Measurements from ENCODE around the gene PTPRC.

Gene PTPRC

DNA sequence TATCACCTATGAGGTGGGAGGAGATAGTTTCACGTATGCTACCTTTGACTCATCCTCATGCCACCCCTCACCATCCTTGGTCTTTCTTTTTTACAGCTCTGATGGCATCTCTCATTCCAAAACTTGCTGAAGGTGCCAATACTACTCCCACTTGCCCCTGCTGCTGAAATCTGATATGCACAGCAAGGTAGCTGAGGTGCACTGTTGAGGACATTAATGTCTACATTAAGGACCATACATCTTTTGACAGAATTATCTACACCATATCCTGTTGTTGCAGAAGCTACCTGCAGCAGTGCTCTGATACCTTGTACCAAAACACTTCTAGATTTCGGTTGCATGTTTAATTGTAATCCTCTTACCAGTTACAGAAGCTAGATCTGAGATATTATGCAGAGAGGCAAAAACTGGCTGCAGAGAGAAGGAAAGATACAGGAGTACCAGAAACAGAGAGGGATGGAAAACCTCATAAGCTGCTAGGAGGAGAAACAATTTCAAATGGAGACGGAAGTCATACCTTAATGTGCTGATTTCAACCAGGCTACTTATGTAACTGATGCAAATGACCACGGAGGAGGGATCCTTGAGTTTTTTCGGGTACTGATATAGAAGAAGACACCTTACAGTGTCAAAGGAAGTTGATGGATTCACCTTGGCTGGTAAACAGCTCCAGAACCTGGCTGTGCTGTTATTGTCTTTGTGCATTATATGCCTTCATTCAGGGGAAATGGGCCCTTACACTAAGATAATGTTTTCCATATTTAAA is 19.3 kb upstream of the PTPRC start:
- no peak for DNase-seq

DNA sequence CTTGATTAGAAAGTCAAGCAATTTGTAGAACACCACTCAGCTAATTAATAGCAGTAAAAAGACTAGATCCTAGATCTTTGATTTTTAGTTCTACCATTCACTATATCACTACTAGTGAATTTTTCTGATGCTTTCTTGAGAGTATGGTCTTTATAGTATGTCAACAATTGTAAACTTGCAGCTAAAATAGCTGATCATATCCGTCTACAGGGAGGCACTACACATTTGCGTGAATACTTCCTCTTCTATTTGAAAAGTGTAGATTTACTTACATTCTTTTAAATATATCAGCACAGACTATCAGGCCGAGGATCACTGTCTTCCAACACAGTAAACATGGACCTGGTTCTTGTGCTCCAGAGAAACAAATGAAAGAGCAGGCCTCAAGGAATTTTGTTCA is 18.6 kb upstream of the PTPRC start:
- no peak for DNase-seq
- in situ Hi-C loops (cut with HindIII; ENCODE audit: low pct_ligation_motif_present, low pct_unique_long_range_greater_than_20kb, low sequenced_read_pairs) = no loop called here

More for the DNA sequence above, 19.3 kb upstream of the PTPRC start:
- in situ Hi-C loops (cut with HindIII; ENCODE audit: low pct_ligation_motif_present, low pct_unique_long_range_greater_than_20kb, low sequenced_read_pairs) = no loop called here

DNA sequence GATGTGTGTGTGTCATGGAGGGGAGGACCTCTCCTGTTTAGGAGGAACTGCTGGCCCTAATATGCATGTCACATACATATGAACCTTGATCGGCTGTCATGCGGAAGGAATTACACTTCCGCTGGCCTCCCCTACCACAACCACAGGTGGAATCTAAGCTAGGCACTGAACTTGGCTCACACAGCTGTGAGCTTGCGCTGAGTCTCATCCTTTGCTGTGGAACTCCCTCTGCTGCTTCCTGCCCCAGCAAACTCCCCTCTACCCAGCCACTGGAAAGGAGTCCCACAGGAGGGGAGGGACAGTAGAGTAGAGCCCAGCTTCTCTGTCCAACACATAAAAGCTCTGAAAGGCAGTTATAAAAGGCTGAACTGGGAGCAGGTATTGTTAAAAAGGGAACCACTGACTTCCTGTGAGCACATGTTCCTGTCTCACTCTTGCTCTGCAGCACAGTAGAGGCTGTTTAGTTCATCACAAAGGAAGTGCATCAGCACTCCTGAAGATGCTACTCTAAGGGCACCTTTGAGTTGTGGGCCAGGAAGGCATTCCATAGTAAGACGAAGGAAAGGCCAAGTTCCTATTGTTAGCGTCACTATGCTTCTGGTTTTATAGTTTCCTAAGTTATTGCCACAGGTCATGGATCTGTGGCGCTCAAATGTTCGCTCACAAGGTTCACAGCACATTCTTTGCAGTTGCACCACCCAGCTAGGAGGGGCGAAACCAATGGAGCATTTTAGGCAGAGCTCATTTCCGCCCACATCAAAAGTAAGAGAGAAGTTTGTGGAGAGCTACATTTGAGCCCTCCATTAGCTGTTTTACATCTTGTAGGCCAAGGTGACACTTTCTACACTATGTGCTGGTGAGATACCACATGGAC is 17.7 kb upstream of the PTPRC start:
- DNase-seq = no peak
- in situ Hi-C loops (cut with HindIII; ENCODE audit: low pct_ligation_motif_present, low pct_unique_long_range_greater_than_20kb, low sequenced_read_pairs) = no loop called here

DNA sequence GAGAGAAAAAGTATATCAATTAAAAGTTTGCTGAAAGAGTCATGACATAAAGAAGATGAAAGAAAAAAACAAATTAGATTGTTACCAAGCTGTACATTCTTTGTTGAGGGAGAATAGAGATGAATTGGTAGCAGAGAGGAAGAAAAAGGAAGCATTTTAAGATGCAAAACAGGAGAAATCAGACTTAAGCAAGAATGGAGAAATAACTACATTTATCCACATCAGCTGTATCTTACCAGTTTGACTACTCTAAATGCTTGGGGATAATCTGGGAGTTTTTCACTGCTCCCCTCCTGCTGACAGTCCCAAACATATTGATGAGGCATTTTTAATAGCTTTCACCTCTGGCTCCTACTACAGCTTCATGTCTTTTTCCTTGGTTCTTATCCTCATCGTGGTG is 16.8 kb upstream of the PTPRC start:
- in situ Hi-C loops (cut with HindIII; ENCODE audit: low pct_ligation_motif_present, low pct_unique_long_range_greater_than_20kb, low sequenced_read_pairs) = no loop called here
- no peak for DNase-seq

DNA sequence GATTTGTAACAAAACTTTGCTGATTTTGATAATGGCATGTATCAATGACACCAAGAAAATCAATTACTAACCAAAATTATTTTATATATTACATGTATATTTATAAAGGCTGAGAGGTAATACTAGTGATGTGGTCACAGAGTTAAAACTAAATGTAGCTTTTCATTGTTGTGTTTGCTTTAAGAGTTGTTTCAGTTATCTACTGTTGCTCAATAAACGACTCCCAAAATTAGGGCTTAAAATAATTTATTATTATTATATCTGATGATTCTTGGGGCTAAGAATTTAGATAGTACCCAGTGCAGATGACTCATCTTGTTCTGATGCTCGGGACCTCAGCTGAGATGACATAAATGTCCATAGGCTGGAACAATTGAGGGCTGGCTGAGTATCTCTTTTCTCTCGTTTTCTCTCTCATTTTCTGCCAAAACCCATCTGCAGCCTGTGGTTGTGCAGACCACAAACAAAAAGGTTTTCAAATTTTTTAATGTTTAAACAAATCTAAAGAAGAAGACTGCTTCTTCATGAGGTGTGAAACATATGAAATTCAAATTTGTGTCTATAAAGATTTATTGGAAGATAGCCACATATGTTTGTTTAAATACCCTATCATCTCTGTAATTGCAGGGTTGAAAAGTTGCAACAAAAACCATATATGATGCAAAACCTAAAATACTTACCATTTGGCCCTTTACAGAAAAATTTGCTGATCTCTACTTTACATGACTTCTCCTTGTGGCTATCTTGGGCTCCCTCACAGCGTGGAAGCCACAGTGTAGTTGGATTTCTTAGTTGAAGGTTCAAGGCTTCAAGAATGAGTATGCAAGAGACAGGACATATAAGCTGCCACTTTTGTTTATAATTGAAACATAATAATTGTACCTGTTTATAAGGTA is 14.8 kb upstream of the PTPRC start:
- no peak for DNase-seq
- in situ Hi-C loops (cut with HindIII; ENCODE audit: low pct_ligation_motif_present, low pct_unique_long_range_greater_than_20kb, low sequenced_read_pairs) = no loop called here

DNA sequence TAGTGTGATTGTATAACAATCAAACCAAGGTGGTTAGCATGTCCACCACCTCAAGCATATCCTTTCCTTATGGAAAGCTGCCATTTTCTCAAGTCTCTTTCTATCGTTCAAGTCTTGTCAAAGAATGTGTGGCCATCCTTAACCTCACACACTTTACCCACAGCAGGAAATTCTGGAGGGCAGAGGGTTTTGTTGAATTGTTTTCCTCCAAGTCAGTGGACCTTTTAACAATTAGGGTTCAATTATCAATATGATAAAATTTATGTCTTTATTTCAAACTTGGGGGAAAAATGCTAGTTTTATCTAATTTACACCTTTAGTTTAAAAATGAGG is 14.2 kb upstream of the PTPRC start:
- in situ Hi-C loops (cut with HindIII; ENCODE audit: low pct_ligation_motif_present, low pct_unique_long_range_greater_than_20kb, low sequenced_read_pairs) = no loop called here
- no peak for DNase-seq

DNA sequence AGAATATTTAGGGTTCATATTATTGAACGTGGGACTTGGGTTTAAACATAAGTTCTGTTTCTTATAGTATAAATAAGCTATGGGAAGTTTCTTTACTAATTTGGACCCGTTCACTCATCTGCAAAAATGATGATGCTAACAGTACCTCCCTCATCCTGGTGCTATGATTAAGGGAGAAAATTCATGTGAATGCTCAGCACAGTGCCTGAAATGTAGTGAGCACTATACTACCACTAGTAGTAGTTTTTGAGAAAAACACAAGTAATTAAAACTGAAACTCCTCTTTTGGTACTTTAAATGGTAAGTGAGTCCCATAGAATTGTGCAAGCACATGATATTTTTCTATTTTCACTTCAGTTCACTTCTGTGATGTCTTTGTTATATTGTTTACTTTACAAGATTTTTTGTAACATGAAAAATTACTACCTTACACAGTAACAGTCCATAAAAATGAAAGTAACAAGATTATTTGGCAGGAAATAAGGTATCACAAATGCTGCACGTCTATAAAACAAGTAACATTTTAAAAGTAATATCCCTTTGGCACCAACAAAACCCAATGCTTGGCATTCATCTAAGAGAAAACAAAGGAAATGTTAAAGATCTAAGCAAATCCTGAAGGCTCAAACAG is 11.3 kb upstream of the PTPRC start:
- in situ Hi-C loops (cut with HindIII; ENCODE audit: low pct_ligation_motif_present, low pct_unique_long_range_greater_than_20kb, low sequenced_read_pairs) = no loop called here

DNA sequence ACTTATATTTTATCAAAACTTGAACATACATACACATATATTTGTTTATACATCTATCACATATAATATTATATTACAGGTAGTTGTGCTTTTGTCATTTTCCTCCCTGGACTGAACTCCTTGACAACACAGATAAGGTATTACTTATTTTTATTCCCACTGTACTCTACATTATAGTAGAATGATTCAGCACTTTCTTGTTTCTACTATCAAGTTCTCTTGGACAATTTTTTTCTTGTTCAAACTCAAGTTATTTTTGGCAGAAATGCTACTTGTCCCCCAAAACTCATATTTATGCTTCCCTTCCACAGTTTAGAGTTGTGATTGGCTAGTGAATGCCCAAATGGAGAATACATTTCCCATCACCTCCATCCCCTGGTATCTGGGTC is 10.8 kb upstream of the PTPRC start:
- DNase-seq = no peak
- in situ Hi-C loops (cut with HindIII; ENCODE audit: low pct_ligation_motif_present, low pct_unique_long_range_greater_than_20kb, low sequenced_read_pairs) = no loop called here

More for the DNA sequence above, 11.3 kb upstream of the PTPRC start:
- no peak for DNase-seq

DNA sequence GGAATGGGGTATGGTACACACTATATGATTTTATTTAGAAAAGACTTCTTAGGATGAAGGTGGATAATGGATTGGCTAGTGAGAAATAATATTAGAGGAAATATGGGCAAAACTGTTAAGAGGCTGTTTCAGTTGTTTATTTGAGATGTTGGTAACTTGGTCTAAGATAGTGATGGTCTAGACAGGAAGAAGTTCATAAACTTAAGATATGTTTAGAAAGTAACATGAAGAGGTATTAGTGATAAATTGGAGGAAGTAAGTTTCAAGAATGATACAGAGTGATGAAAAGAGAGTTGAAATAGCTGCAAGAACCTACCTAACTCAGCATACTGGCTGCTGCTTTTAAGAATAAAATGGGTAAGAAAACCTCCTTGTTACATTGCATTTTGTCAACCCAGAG is 9.2 kb upstream of the PTPRC start:
- in situ Hi-C loops (cut with HindIII; ENCODE audit: low pct_ligation_motif_present, low pct_unique_long_range_greater_than_20kb, low sequenced_read_pairs) = no loop called here
- no peak for DNase-seq

DNA sequence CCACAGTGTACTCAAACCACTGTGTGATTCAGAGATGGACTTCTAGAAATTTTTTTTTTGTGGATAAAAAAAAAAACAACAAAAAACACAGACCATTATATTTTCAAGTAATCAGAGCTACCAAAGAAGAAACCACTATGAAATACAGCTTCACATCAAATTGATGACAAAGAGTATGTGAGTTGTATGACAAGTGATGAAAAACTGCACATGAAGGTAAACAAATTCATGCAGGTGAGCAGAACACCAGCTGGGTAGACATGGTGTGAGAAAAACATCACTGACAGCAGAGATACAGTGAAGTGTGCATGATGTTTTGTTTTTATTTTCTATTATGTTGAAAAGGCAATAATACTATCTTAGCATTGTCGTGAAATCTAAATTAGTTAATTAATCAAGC is 8.0 kb upstream of the PTPRC start:
- in situ Hi-C loops (cut with HindIII; ENCODE audit: low pct_ligation_motif_present, low pct_unique_long_range_greater_than_20kb, low sequenced_read_pairs) = no loop called here
- no peak for DNase-seq

DNA sequence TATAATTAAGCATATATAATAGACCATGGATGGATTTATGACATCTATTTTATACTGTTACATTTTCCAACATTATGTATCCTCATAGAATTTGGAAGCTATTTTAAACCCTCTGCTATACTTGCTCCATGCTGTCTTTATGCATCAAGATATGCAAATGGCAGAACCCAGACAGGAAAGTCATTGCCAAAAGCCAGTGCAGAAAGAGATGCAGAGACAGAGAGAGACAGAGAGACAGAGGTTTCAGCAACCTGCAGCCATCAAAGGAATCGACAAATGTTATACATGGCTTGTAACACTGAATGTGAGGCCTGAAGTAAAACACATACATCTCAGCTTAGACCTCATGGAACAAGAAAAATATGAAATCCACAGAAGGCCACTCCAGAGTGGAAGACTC is 7.5 kb upstream of the PTPRC start:
- DNase-seq = no peak
- in situ Hi-C loops (cut with HindIII; ENCODE audit: low pct_ligation_motif_present, low pct_unique_long_range_greater_than_20kb, low sequenced_read_pairs) = no loop called here

DNA sequence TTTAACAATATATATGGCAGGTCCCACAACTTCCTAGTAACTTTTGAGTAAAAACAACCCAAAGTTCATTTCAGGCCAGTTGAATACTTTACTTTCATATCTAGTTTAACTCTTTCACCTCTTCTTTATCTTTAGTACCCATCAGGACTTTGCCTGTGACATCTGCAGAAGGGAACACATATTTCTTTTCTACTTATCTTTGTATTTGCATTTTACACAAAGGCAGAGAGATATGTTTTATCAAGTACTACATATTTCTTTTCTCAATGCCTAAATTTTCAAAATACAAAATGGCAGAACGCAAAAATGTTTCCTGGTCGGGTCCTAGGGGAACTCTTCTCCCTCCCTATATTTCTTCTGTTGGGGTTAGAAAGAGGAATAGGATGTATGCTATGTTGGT is 6.8 kb upstream of the PTPRC start:
- in situ Hi-C loops (cut with HindIII; ENCODE audit: low pct_ligation_motif_present, low pct_unique_long_range_greater_than_20kb, low sequenced_read_pairs) = no loop called here
- DNase-seq = no peak

DNA sequence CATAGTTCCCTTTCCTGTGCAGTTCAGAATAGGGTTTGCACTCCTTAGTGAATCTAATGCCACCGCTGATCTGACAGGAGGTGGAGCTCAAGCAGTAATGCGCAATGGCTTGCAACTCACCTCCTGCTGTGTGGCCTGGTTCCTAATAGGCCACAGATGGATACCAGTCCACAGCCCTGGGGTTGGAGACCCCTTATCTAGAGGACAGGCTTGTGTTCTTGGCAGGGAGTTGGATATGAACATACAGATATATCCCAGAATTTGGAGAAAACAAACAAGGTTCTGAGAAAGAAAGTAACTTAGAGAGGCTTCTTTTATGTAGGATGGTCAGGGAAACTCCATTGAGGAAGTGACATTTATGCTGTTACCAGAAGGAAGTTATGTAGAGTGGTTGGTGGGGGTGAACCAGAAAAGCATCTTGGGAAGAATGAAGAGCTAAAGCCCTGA is 5.1 kb upstream of the PTPRC start:
- DNase-seq = no peak
- in situ Hi-C loops (cut with HindIII; ENCODE audit: low pct_ligation_motif_present, low pct_unique_long_range_greater_than_20kb, low sequenced_read_pairs) = no loop called here

DNA sequence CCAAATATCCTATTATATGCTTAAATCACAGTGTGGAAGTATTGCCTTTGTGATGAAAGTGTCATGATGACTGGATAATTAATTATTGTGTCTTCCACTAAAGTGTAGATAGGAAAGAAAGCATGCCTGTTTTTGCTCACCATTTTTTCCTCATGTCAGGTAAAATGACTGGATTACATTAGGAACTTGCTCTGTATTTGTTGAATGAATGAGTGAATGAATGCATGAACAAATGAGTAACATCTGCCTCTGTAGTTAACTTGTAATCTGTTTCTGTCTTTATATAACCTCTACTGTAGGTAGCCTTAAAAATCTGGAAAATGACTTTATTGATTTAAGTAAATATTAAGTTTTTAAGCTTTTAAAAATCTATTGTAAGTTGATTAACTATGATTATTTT is 2.9 kb upstream of the PTPRC start:
- no peak for DNase-seq
- in situ Hi-C loops (cut with HindIII; ENCODE audit: low pct_ligation_motif_present, low pct_unique_long_range_greater_than_20kb, low sequenced_read_pairs) = no loop called here

DNA sequence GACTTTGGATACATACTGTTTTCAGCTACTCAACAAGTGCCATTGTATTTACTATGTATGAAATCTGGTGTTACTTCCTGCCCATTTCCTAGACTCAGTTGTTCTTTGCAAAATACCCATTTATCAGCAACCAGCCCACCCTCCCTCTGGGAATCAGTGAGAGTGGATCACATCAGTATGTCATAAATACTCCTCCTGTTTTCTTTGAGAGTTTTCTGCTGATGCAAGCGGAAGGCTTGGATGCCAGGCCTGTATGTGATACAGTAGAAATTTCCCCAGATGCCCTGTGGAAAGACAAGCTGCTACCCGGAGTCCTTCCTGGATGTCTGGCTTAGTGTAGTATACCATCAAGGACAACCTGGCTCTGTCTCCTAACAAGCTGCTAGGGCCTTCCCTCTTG is 2.4 kb upstream of the PTPRC start:
- DNase-seq = no peak
- in situ Hi-C loops (cut with HindIII; ENCODE audit: low pct_ligation_motif_present, low pct_unique_long_range_greater_than_20kb, low sequenced_read_pairs) = no loop called here

DNA sequence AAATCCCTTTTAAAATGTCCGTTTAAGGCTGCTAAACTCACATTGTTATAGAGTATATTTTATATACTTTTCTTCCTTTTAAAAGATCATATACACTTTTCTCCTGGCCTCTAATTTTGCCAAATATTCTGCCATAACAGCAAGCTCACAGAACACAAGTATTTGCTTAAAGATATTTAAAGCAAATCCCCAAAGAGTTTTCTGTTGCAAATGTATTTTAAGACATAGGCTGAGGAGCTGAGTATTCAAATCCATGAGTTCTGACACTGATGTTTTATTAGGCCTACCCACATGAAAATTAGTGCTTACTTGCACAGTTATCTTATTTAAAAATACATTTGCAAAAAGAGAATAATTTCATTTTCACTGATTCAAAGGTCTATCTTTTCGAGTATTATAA is 1.7 kb upstream of the PTPRC start:
- no peak for DNase-seq
- in situ Hi-C loops (cut with HindIII; ENCODE audit: low pct_ligation_motif_present, low pct_unique_long_range_greater_than_20kb, low sequenced_read_pairs) = no loop called here

DNA sequence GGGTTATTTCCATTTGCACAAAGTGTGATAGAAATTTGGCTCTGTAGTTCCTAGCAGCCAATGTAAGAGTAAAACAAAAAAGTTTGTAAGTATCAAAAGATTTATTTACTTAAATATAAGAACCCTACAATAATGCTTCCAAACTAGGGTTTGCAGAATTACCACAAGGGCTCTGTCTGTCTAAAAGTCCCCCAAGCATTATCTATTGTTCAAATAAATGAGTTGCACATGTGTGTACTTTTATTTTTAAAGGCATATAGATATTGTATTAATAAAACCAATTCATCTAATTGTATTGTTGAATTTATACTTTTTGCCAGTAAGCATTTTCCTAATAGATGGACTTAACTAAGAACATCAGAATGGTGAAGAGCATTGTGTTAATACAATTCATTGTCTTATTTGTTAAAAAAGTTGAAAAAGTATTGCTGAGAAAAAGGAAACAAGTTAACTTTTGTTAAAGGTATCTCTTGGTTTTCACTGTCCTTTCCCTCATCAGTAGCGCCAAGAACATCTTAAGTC is 863 bp upstream of the PTPRC start:
- in situ Hi-C loops (cut with HindIII; ENCODE audit: low pct_ligation_motif_present, low pct_unique_long_range_greater_than_20kb, low sequenced_read_pairs) = no loop called here
- no peak for DNase-seq

DNA sequence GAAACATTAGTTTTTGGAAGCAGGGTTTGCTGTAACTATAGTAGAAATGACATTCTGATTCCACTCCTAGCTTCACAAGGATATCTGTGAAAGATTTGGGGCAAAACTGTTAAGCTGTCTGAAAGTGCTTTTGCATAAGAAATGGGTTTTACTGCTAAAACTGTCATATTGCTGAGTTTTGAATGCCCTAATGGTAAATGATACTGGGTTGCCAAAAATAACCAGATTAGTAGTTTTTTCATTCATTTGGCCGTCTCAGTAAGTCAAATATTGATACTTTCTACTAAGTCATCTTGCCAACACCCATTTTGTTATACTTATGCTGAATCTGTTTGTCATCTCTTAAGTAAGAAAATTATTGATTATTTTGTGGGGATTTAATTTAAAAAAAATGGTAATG is 399 bp upstream of the PTPRC start:
- no peak for DNase-seq
- in situ Hi-C loops (cut with HindIII; ENCODE audit: low pct_ligation_motif_present, low pct_unique_long_range_greater_than_20kb, low sequenced_read_pairs) = no loop called here
